ENCODE measurements around the gene ADAMTS9. TPM values are rescaled to one million over a fixed set of nuclear protein-coding genes. Genes with fewer than 3 reads are reported as not detected.
A peak's percentile ranks its signal among the peaks of the same experiment; 100 is the strongest.

Gene ADAMTS9
- total and polyA plus RNA-seq, 4 experiments from 2014 or later = not detected

DNA sequence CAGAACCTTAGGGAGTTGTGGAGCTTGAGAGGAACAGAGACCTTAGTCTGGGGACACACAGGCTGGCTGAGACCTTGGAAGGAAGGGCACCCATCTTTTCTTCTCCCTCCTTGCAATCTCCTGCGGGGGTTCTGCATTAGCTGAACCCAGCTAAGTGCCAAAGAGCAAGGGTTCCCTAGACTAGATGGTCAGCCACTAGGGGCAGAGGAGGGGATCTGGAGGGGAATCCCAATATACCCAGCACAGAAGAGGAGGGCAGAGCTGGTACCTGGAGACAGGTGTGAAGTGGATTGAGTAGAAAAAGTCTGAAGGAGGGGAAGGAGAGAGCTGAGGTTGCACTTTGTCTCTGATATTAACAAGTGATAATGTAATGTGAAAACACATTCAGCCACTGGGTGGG lies 212.8 kb downstream of the ADAMTS9 start:
- no peaks in the 10 kb centered on the region for H3K36me3 ChIP-seq (ENCODE audit: insufficient read depth, low read length)
- Mint-ChIP-seq H3K27me3 (peaks cover 5 to 12% of the 10 kb centered on the region in 2 donors), H3K36me3 (no peaks in the 10 kb centered on the region), H3K27ac (peak overlapping the region in 1 of 7 donors; percentile 54), H3K4me3 (no peak overlapping the region), H3K9me3 (peaks cover 0 to 2% (median 0%) of the 10 kb centered on the region in 8 donors), H3K4me1 (no peaks in the 10 kb centered on the region)
- no peak overlapping the region for H3K4me3 ChIP-seq (ENCODE audit: low read length in 2 of 2)
- CTCF ChIA-PET (ENCODE audit: partially characterized antibody) = interaction anchor here (1.8 kb wide), 1 partner anchor 9 kb away, joined by 12 read pairs; no protein-coding TSS in a partner anchor
- no peak for DNase-seq
- POLR2A ChIA-PET (ENCODE audit: partially characterized antibody) = no interaction called here
- H3K9me3 ChIP-seq (ENCODE audit: control insufficient read depth in 1 of 2, low read length in 2 of 2) = no peaks in the 10 kb centered on the region
- H3K4me1 ChIP-seq (ENCODE audit: insufficient read depth, low read length) = no peaks in the 10 kb centered on the region
- H3K27me3 ChIP-seq (ENCODE audit: insufficient read depth, low read length) = no peaks in the 10 kb centered on the region
- intact Hi-C loops (cut with micrococcal nuclease) = no loop called here
- H3K27ac ChIP-seq (ENCODE audit: low read depth, low read length) = no peak overlapping the region

DNA sequence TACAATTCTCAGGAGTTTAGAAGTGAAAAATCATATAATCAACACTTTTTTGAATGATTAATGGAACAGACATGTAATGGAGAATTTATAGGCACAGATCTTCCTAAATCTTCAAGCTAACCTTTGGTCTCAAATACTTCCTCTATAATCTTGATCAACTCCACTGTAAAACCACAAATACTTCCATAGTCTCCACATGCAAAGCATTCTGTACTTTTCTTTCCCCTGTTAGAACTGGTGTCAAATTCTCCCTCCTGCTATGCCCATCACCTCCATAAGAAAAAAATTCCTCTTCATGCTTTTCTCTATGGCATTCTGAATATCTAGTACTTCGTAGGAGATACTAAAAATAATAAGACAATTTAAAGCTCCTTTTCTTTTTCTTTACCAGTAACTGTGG lies 214.3 kb downstream of the ADAMTS9 start:
- intact Hi-C loops (cut with micrococcal nuclease) = no loop called here
- Mint-ChIP-seq H3K9me3 (peaks cover 0 to 2% (median 0%) of the 10 kb centered on the region in 8 donors), H3K27ac (no peak overlapping the region), H3K4me3 (no peak overlapping the region), H3K36me3 (no peaks in the 10 kb centered on the region), H3K27me3 (peaks cover 5 to 13% of the 10 kb centered on the region in 2 donors), H3K4me1 (no peaks in the 10 kb centered on the region)
- ChIA-PET POLR2A (ENCODE audit: partially characterized antibody) (no interaction called here), CTCF (ENCODE audit: partially characterized antibody) (interaction anchor here (1.3 kb wide), 1 partner anchor 10 kb away, joined by 3 read pairs; no protein-coding TSS in a partner anchor)
- H3K27ac ChIP-seq (ENCODE audit: low read depth, low read length) = no peak overlapping the region
- H3K27me3 ChIP-seq (ENCODE audit: insufficient read depth, low read length) = no peaks in the 10 kb centered on the region
- DNase-seq = no peak
- H3K9me3 ChIP-seq (ENCODE audit: control insufficient read depth in 1 of 2, low read length in 2 of 2) = no peaks in the 10 kb centered on the region
- no peak overlapping the region for H3K4me3 ChIP-seq (ENCODE audit: low read length in 2 of 2)
- H3K4me1 ChIP-seq (ENCODE audit: insufficient read depth, low read length) = no peaks in the 10 kb centered on the region
- H3K36me3 ChIP-seq (ENCODE audit: insufficient read depth, low read length) = no peaks in the 10 kb centered on the region

DNA sequence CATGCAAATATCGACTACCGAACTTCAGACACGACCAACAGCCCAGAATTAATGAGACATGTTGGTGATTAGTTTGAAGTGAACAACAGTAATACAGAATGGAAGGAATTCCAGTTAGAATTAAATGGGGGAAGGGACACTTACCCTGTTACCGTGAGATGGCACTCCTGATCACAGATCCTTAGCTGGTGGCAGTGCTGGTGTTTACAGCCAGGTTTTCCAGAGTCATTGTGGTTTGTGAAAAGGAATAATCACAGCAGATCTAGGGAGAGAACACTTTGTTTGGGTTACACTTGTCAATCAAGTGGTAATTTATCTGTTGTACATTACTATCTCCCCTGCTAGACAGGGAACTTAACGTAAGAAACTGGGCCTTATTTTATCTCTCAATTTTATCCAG lies 217.4 kb downstream of the ADAMTS9 start:
- H3K4me3 ChIP-seq (ENCODE audit: low read length in 2 of 2) = no peak overlapping the region
- no peaks in the 10 kb centered on the region for H3K36me3 ChIP-seq (ENCODE audit: insufficient read depth, low read length)
- no peak overlapping the region for H3K4me3 Mint-ChIP-seq
- no peaks in the 10 kb centered on the region for H3K4me1 Mint-ChIP-seq
- peaks cover 0 to 4% (median 0%) of the 10 kb centered on the region in 8 donors for H3K9me3 Mint-ChIP-seq
- H3K27ac Mint-ChIP-seq = no peak overlapping the region
- no peaks in the 10 kb centered on the region for H3K9me3 ChIP-seq (ENCODE audit: control insufficient read depth in 1 of 2, low read length in 2 of 2)
- no peaks in the 10 kb centered on the region for H3K27me3 ChIP-seq (ENCODE audit: insufficient read depth, low read length)
- ChIA-PET CTCF (ENCODE audit: partially characterized antibody) (no interaction called here), POLR2A (ENCODE audit: partially characterized antibody) (no interaction called here)
- no peaks in the 10 kb centered on the region for H3K36me3 Mint-ChIP-seq
- H3K27ac ChIP-seq (ENCODE audit: low read depth, low read length) = no peak overlapping the region
- H3K27me3 Mint-ChIP-seq = peaks cover 6 to 8% of the 10 kb centered on the region in 2 donors
- H3K4me1 ChIP-seq (ENCODE audit: insufficient read depth, low read length) = no peaks in the 10 kb centered on the region
- intact Hi-C loops (cut with micrococcal nuclease) = no loop called here
- DNase-seq = no peak

DNA sequence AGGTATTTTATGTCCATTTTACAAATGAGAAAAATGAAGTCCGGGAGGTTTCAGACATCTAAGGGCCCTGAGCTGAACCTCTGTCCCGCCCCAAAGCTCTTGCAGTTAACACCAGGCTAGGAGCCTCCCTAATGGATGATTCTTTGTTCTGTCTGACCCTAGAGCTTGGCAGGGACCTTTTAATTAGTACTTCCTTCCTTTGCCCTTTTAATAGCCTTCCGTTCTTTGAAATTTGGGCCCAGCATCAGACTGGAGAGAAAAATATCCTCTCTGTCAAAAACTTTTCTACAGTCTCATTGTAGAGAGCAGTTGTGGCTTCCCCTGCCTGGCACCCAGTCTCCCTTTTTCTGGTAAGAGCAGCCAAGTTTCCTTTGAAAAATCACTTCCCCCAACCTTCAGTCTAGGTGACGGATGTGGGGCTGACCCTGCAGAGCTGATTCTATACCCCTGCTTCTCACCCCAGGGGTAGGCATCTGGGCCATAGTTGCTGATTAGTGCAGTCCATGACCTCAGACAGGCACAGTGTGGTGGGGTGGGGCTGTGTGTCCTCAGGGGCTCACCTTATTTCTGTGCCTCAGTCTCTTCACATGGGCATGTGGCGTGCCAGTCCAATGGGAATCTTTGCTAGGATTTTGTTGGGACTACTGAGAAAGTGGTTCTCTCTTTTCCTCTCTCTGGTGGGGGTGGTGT lies 220.4 kb downstream of the ADAMTS9 start:
- Mint-ChIP-seq H3K36me3 (no peaks in the 10 kb centered on the region), H3K4me1 (peaks cover 0 to 1% (median under 1%) of the 10 kb centered on the region in 4 donors), H3K9me3 (peaks cover 0 to 4% (median 0%) of the 10 kb centered on the region in 8 donors), H3K27ac (no peak overlapping the region), H3K27me3 (peaks cover 3 to 8% of the 10 kb centered on the region in 2 donors), H3K4me3 (no peak overlapping the region)
- Histone ChIP-seq H3K27me3 (ENCODE audit: insufficient read depth, low read length) (no peaks in the 10 kb centered on the region), H3K4me1 (ENCODE audit: insufficient read depth, low read length) (no peaks in the 10 kb centered on the region), H3K27ac (ENCODE audit: low read depth, low read length) (no peak overlapping the region), H3K36me3 (ENCODE audit: insufficient read depth, low read length) (no peaks in the 10 kb centered on the region), H3K9me3 (ENCODE audit: control insufficient read depth in 1 of 2, low read length in 2 of 2) (no peaks in the 10 kb centered on the region), H3K4me3 (ENCODE audit: low read length in 2 of 2) (no peak overlapping the region)
- CTCF ChIA-PET (ENCODE audit: partially characterized antibody) = interaction anchor here (1.0 kb wide), 1 partner anchor 27 kb away, joined by 3 read pairs; no protein-coding TSS in a partner anchor
- POLR2A ChIA-PET (ENCODE audit: partially characterized antibody) = no interaction called here
- intact Hi-C loops (cut with micrococcal nuclease) = no loop called here
- no peak for DNase-seq

All from CD4-positive, alpha-beta memory T cell (primary cell).